H9 (cell line): ENCODE measurements around the gene PTGFRN. TPM values are rescaled to one million over a fixed set of nuclear protein-coding genes. Genes with fewer than 3 reads are reported as not detected.

Experiments used
- DNase-seq: peaks from one replicate; pipeline ENCODE4 v3.0.0-alpha.2; 2017
- H2AFZ ChIP-seq: one replicate; pipeline ENCODE4 v1.6.1; 2013; ENCODE audit warnings: mild to moderate bottlenecking, low read length, control low read depth, moderate library complexity
- H2AK5ac ChIP-seq: 2 replicates; pipeline ENCODE4 v1.6.1; 2013; ENCODE audit warnings: low read length, control low read depth, mixed read lengths; ENCODE audit not compliant: insufficient read length
- H2BK120ac ChIP-seq: one replicate; pipeline ENCODE4 v1.6.1; 2013; ENCODE audit warnings: low read depth, mild to moderate bottlenecking, low read length, control low read depth, inconsistent platforms; ENCODE audit not compliant: poor library complexity, severe bottlenecking
- H2BK12ac ChIP-seq: 2 replicates; pipeline ENCODE4 v1.6.1; 2013; ENCODE audit warnings: low read length, control low read depth, mixed read lengths, low read depth; ENCODE audit not compliant: insufficient read length
- H2BK15ac ChIP-seq: 2 replicates; pipeline ENCODE4 v1.6.1; 2013; ENCODE audit warnings: low read depth, low read length, control low read depth
- H2BK20ac ChIP-seq: one replicate; pipeline ENCODE4 v1.6.1; 2013; ENCODE audit warnings: low read depth, mild to moderate bottlenecking, low read length, control low read depth, inconsistent platforms; ENCODE audit not compliant: poor library complexity, severe bottlenecking
- H2BK5ac ChIP-seq: 2 replicates; pipeline ENCODE4 v1.6.1; 2013; ENCODE audit warnings: low read length, control low read depth, mixed read lengths; ENCODE audit not compliant: insufficient read length
- H3K14ac ChIP-seq: 2 replicates; pipeline ENCODE4 v1.6.1; 2013; ENCODE audit warnings: low read length, control low read depth; ENCODE audit not compliant: insufficient read depth
- H3K18ac ChIP-seq: 2 replicates; pipeline ENCODE4 v1.6.1; 2013; ENCODE audit warnings: low read depth, mild to moderate bottlenecking, mixed read lengths, low read length, control low read depth; ENCODE audit not compliant: insufficient read length
- H3K23ac ChIP-seq: 2 replicates; pipeline ENCODE4 v1.6.1; 2013; ENCODE audit warnings: low read length, control low read depth, mixed read lengths, low read depth; ENCODE audit not compliant: insufficient read length
- H3K23me2 ChIP-seq: 2 replicates; pipeline ENCODE4 v1.6.1; 2013; ENCODE audit warnings: low read depth, mild to moderate bottlenecking, mixed read lengths, low read length, control low read depth; ENCODE audit not compliant: insufficient read length, poor library complexity, severe bottlenecking
- H3K27ac ChIP-seq: 2 replicates; pipeline ENCODE4 v1.5.1; 2013; ENCODE audit warnings: low read length, control low read depth, mixed read lengths, low read depth; ENCODE audit not compliant: insufficient read length
- H3K27me3 ChIP-seq: 2 replicates; pipeline ENCODE4 v1.6.1; 2013; ENCODE audit warnings: low read length, control low read depth, inconsistent platforms; ENCODE audit not compliant: insufficient read depth
- H3K4ac ChIP-seq: 2 replicates; pipeline ENCODE4 v1.6.1; 2013; ENCODE audit warnings: low read depth, mild to moderate bottlenecking, control low read depth, inconsistent platforms, low read length, moderate library complexity
- H3K4me1 ChIP-seq: 2 replicates; pipeline ENCODE4 v1.6.1; 2013; ENCODE audit warnings: low read length, control low read depth, inconsistent platforms; ENCODE audit not compliant: insufficient read depth
- H3K4me2 ChIP-seq: 2 replicates; pipeline ENCODE4 v1.6.1; 2013; ENCODE audit warnings: low read length, control low read depth, mixed read lengths; ENCODE audit not compliant: insufficient read length, insufficient read depth
- H3K56ac ChIP-seq: 2 replicates; pipeline ENCODE4 v1.6.1; 2013; ENCODE audit warnings: low read depth, mild to moderate bottlenecking, mixed read lengths, low read length, control low read depth; ENCODE audit not compliant: insufficient read length
- H3K79me1 ChIP-seq: 2 replicates; pipeline ENCODE4 v1.6.1; 2013; ENCODE audit warnings: low read depth, mild to moderate bottlenecking, moderate library complexity, low read length, control low read depth, inconsistent platforms; ENCODE audit not compliant: insufficient read depth, poor library complexity, severe bottlenecking
- H3K79me2 ChIP-seq: 2 replicates; pipeline ENCODE4 v1.6.1; 2013; ENCODE audit warnings: low read length, control low read depth, inconsistent platforms; ENCODE audit not compliant: insufficient read depth
- H3K9ac ChIP-seq: 2 replicates; pipeline ENCODE4 v1.6.1; 2013; ENCODE audit warnings: low read length, control low read depth, mixed read lengths; ENCODE audit not compliant: insufficient read length; ENCODE audit errors: extremely low read depth
- H3K9me3 ChIP-seq: one replicate; pipeline ENCODE4 v1.6.1; 2013; ENCODE audit warnings: low read depth, low read length, inconsistent platforms; ENCODE audit not compliant: control insufficient read depth
- H3T11ph ChIP-seq: one replicate; pipeline ENCODE4 v1.6.1; 2013; ENCODE audit warnings: mild to moderate bottlenecking, low read length, control low read depth, inconsistent platforms
- H4K20me1 ChIP-seq: one replicate; pipeline ENCODE4 v1.6.1; 2013; ENCODE audit not compliant: control insufficient read depth, insufficient read length, insufficient read depth
- H4K5ac ChIP-seq: 2 replicates; pipeline ENCODE4 v1.6.1; 2013; ENCODE audit warnings: low read depth, mild to moderate bottlenecking, mixed read lengths, low read length, control low read depth; ENCODE audit not compliant: insufficient read length
- H4K8ac ChIP-seq: replicated peaks from 2 replicates; pipeline ENCODE4 v1.6.1; 2013; ENCODE audit warnings: low read length, control low read depth, mixed read lengths, low read depth; ENCODE audit not compliant: insufficient read length
- H4K91ac ChIP-seq: 2 replicates; pipeline ENCODE4 v1.6.1; 2013; ENCODE audit warnings: low read depth, mild to moderate bottlenecking, moderate library complexity, mixed read lengths, low read length, control low read depth; ENCODE audit not compliant: insufficient read length
- H3K27ac Mint-ChIP-seq, 3 experiments: 2 replicates in 2 of 3; 3 replicates in 1 of 3; pipeline ENCODE4 v1.8.0; 2020 to 2021; ENCODE audit warnings: mixed read lengths in 3 of 3, mild to moderate bottlenecking in 1 of 3, moderate library complexity in 1 of 3
- H3K27me3 Mint-ChIP-seq: 2 replicates; pipeline ENCODE4 v1.8.0; 2021; ENCODE audit warnings: low read depth, mild to moderate bottlenecking, moderate library complexity, mixed read lengths
- H3K36me3 Mint-ChIP-seq, 3 experiments: 2 replicates in 2 of 3; 3 replicates in 1 of 3; pipeline ENCODE4 v1.8.0; 2020 to 2021; ENCODE audit warnings: low read depth in 3 of 3, mixed read lengths in 3 of 3; ENCODE audit not compliant: insufficient read depth in 1 of 3
- H3K4me1 Mint-ChIP-seq, 2 experiments: 2 replicates each; pipeline ENCODE4 v1.8.0; 2020; ENCODE audit warnings: mixed read lengths in 2 of 2
- H3K4me3 Mint-ChIP-seq, 2 experiments: 2 replicates in 1 of 2; 3 replicates in 1 of 2; pipeline ENCODE4 v1.8.0; 2020 to 2021; ENCODE audit warnings: mild to moderate bottlenecking in 2 of 2, mixed read lengths in 2 of 2, moderate library complexity in 1 of 2
- H3K9me3 Mint-ChIP-seq, 2 experiments: 2 replicates in 1 of 2; 3 replicates in 1 of 2; pipeline ENCODE4 v1.8.0; 2020; ENCODE audit warnings: mild to moderate bottlenecking in 2 of 2, mixed read lengths in 2 of 2, moderate library complexity in 1 of 2
- CTCF ChIP-seq: fragments of 200-600 bp; sonication (generic); conservative IDR thresholded peaks from 3 replicates; pipeline ENCODE4 v1.8.0; 2021; ENCODE audit warnings: antibody characterized with exemption, mild to moderate bottlenecking
- WGBS: extraction: QIAGEN DNeasy Blood & Tissue Kit; methylation state at CpG from one replicate; pipeline ENCODE4 v1.1.7; 2013; ENCODE audit warnings: missing lambda C conversion rate, low lambda C conversion rate, mixed read lengths; ENCODE audit not compliant: insufficient read length; ENCODE audit errors: extremely low coverage; 5-methylcytosine and 5-hydroxymethylcytosine counted together
- total RNA-seq: library from RNA; stranded (reverse); gene quantifications from 2 replicates; pipeline ENCODE4 v1.2.1, GENCODE V29; 2021

The PTGFRN gene
- total RNA-seq, 1 experiment from 2014 or later = 26.3 TPM

GRCh38 chr1:116916533-116917445 lies 7.1 kb downstream of the PTGFRN start:
- H3K4me3 Mint-ChIP-seq = no peak overlapping the region
- Histone ChIP-seq H3K4me1 (peaks cover 10% of the 10 kb centered on the region; the same call in 1 of the 2 replicates), H3K56ac (no peak overlapping the region), H4K5ac (no peak overlapping the region), H2BK20ac (no peak overlapping the region), H3K18ac (no peak overlapping the region), H2BK12ac (no peak overlapping the region), H4K20me1 (no peaks in the 10 kb centered on the region), H3K27me3 (no peaks in the 10 kb centered on the region), H4K91ac (no peak overlapping the region), H4K8ac (no peak overlapping the region), H3K23me2 (no peaks in the 10 kb centered on the region), H3K27ac (no peak overlapping the region), H2BK15ac (no peak overlapping the region), H3K4me2 (no peak overlapping the region), H2BK5ac (no peak overlapping the region), H3K9me3 (no peaks in the 10 kb centered on the region), H3T11ph (no peak overlapping the region), H3K9ac (no peak overlapping the region), H3K14ac (no peak overlapping the region), H3K79me2 (peaks cover 4% of the 10 kb centered on the region; the same call in 1 of the 2 replicates), H3K79me1 (no peaks in the 10 kb centered on the region), H2AK5ac (no peak overlapping the region), H3K4ac (no peak overlapping the region), H3K23ac (no peak overlapping the region), H2AFZ (no peak overlapping the region), H2BK120ac (no peak overlapping the region)
- WGBS = no CpG with 5 or more reads among the region's 14 CpGs
- no peaks in the 10 kb centered on the region for H3K9me3 Mint-ChIP-seq
- DNase-seq = no peak
- H3K27me3 Mint-ChIP-seq = no peaks in the 10 kb centered on the region
- H3K4me1 Mint-ChIP-seq = peaks cover 7 to 9% of the 10 kb centered on the region in 2 experiments
- no peak overlapping the region for H3K27ac Mint-ChIP-seq
- H3K36me3 Mint-ChIP-seq = no peaks in the 10 kb centered on the region
- no peak for TF ChIP-seq CTCF
